Loucy (cell line): Measurements from ENCODE around the gene CXCL14.

Experiments
- H2AFZ ChIP-seq: fragments of 200-600 bp; sonication (generic); 2 replicates; pipeline ENCODE4 v1.6.0; 2016; ENCODE audit warnings: antibody characterized with exemption, mild to moderate bottlenecking, low read length, moderate library complexity
- H3F3A ChIP-seq: fragments of 200-600 bp; 2 replicates; pipeline ENCODE4 v1.6.0; 2016; ENCODE audit warnings: antibody characterized with exemption, low read depth, mild to moderate bottlenecking
- H3K27me3 ChIP-seq: fragments of 200-600 bp; sonication (generic); 2 replicates; pipeline ENCODE4 v1.6.1; 2014; ENCODE audit warnings: low read length, mild to moderate bottlenecking; ENCODE audit not compliant: insufficient read depth, poor library complexity, severe bottlenecking
- H3K36me3 ChIP-seq: fragments of 200-600 bp; sonication (generic); 2 replicates; pipeline ENCODE4 v1.6.1; 2016; ENCODE audit warnings: low read length; ENCODE audit not compliant: insufficient read depth
- H3K4me1 ChIP-seq: fragments of 200-600 bp; sonication (generic); 2 replicates; pipeline ENCODE4 v1.5.1; 2014; ENCODE audit warnings: low read length, mild to moderate bottlenecking; ENCODE audit not compliant: insufficient read depth, poor library complexity, severe bottlenecking
- H3K4me2 ChIP-seq: fragments of 200-600 bp; sonication (generic); 2 replicates; pipeline ENCODE4 v1.6.0; 2014; ENCODE audit warnings: antibody characterized with exemption, low read length, low read depth, mild to moderate bottlenecking; ENCODE audit not compliant: poor library complexity, severe bottlenecking
- H3K4me3 ChIP-seq: fragments of 200-600 bp; sonication (generic); 2 replicates; pipeline ENCODE4 v1.5.1; 2014; ENCODE audit warnings: low read length, mild to moderate bottlenecking, mixed read lengths; ENCODE audit not compliant: poor library complexity, severe bottlenecking
- H3K79me2 ChIP-seq: fragments of 200-600 bp; sonication (generic); 2 replicates; pipeline ENCODE4 v1.6.1; 2014; ENCODE audit warnings: low read length; ENCODE audit not compliant: insufficient read depth
- H3K9ac ChIP-seq: fragments of 200-600 bp; sonication (generic); 2 replicates; pipeline ENCODE4 v1.6.0; 2014; ENCODE audit warnings: mild to moderate bottlenecking, low read depth, low read length, moderate library complexity; ENCODE audit not compliant: poor library complexity, severe bottlenecking
- H3K9me2 ChIP-seq: fragments of 200-600 bp; sonication (generic); replicated peaks from 2 replicates; pipeline ENCODE4 v1.6.1; 2016; ENCODE audit warnings: low read depth, low read length, mixed read lengths
- H3K9me3 ChIP-seq: fragments of 200-600 bp; sonication (generic); 2 replicates; pipeline ENCODE4 v1.6.1; 2014; ENCODE audit warnings: mild to moderate bottlenecking, antibody characterized with exemption, low read length, low read depth; ENCODE audit not compliant: insufficient read depth
- H4K20me1 ChIP-seq: fragments of 200-600 bp; sonication (generic); 2 replicates; pipeline ENCODE4 v1.6.0; 2014; ENCODE audit warnings: antibody characterized with exemption, low read length, mild to moderate bottlenecking; ENCODE audit not compliant: insufficient read depth, poor library complexity, severe bottlenecking
- CTCF ChIP-seq: fragments of 200-600 bp; sonication (generic); conservative IDR thresholded peaks from 2 replicates; pipeline ENCODE4 v1.5.1; 2014; ENCODE audit warnings: mild to moderate bottlenecking, antibody characterized with exemption, low read length
- EZH2phosphoT487 ChIP-seq: fragments of 200-600 bp; IDR thresholded peaks from 2 replicates; pipeline ENCODE4 v1.6.1; 2018; ENCODE audit warnings: antibody characterized with exemption, mild to moderate bottlenecking, moderate library complexity, borderline replicate concordance

The CXCL14 gene

GRCh38 chr5:135551593-135552447 lies 27.0 kb downstream of the CXCL14 start:
- Histone ChIP-seq H3F3A (no peaks in the 10 kb centered on the region), H3K27me3 (no peaks in the 10 kb centered on the region), H3K79me2 (no peaks in the 10 kb centered on the region), H3K36me3 (no peaks in the 10 kb centered on the region), H2AFZ (no peak overlapping the region), H3K9ac (no peak overlapping the region), H3K4me3 (no peak overlapping the region), H3K9me2 (no peaks in the 10 kb centered on the region), H3K9me3 (no peaks in the 10 kb centered on the region), H3K4me2 (no peak overlapping the region), H3K4me1 (no peaks in the 10 kb centered on the region), H4K20me1 (no peaks in the 10 kb centered on the region)
- TF ChIP-seq EZH2phosphoT487 (no peak), CTCF (peak; percentile 96)

GRCh38 chr5:135549413-135549812 lies 29.4 kb downstream of the CXCL14 start:
- H3K4me2 ChIP-seq = no peak overlapping the region
- H3K9me3 ChIP-seq = no peaks in the 10 kb centered on the region
- H4K20me1 ChIP-seq = no peaks in the 10 kb centered on the region
- no peaks in the 10 kb centered on the region for H3F3A ChIP-seq
- no peaks in the 10 kb centered on the region for H3K4me1 ChIP-seq
- no peak overlapping the region for H2AFZ ChIP-seq
- no peaks in the 10 kb centered on the region for H3K9me2 ChIP-seq
- TF ChIP-seq EZH2phosphoT487 = no peak
- no peak for TF ChIP-seq CTCF
- no peaks in the 10 kb centered on the region for H3K27me3 ChIP-seq
- H3K4me3 ChIP-seq = no peak overlapping the region
- H3K9ac ChIP-seq = no peak overlapping the region
- no peaks in the 10 kb centered on the region for H3K79me2 ChIP-seq
- no peaks in the 10 kb centered on the region for H3K36me3 ChIP-seq

- Histone ChIP-seq H3K27me3 (no peaks in the 10 kb centered on the region), H3K79me2 (no peaks in the 10 kb centered on the region), H3K36me3 (no peaks in the 10 kb centered on the region), H3K4me1 (no peaks in the 10 kb centered on the region), H4K20me1 (no peaks in the 10 kb centered on the region), H3K9me3 (no peaks in the 10 kb centered on the region), H3K4me2 (no peak overlapping the region), H3K9ac (no peak overlapping the region), H3F3A (no peaks in the 10 kb centered on the region), H3K4me3 (no peak overlapping the region), H3K9me2 (no peaks in the 10 kb centered on the region), H2AFZ (no peak overlapping the region)
- TF ChIP-seq CTCF (no peak), EZH2phosphoT487 (no peak)
Measured at GRCh38 chr5:135547590-135548254, 31.1 kb downstream of the CXCL14 start.
